Neural progenitor cell (in vitro differentiated cells): Measurements from ENCODE around the gene SLC6A3. TPM values are rescaled to one million over a fixed set of nuclear protein-coding genes. Genes with fewer than 3 reads are reported as not detected.

ENCODE experiments used
- DNase-seq: peaks from one replicate; pipeline ENCODE4 v3.0.0-alpha.2; 2016; ENCODE audit warnings: low spot score
- H2AFZ ChIP-seq: fragments of 200-600 bp; sonication (generic); replicated peaks from 2 replicates; pipeline ENCODE4 v1.6.1; 2016; ENCODE audit warnings: antibody characterized with exemption
- H3F3A ChIP-seq: fragments of 200-600 bp; sonication (generic); 2 replicates; pipeline ENCODE4 v1.6.1; 2016; ENCODE audit warnings: antibody characterized with exemption, low read depth
- H3K27ac ChIP-seq: fragments of 200-600 bp; sonication (generic); 2 replicates; pipeline ENCODE4 v1.5.1; 2016; ENCODE audit warnings: mild to moderate bottlenecking
- H3K27me3 ChIP-seq: fragments of 200-600 bp; sonication (generic); 2 replicates; pipeline ENCODE4 v1.6.1; 2016; ENCODE audit warnings: mild to moderate bottlenecking, moderate library complexity
- H3K36me3 ChIP-seq: fragments of 200-600 bp; sonication (generic); 2 replicates; pipeline ENCODE4 v1.5.1; 2016
- H3K4me1 ChIP-seq: fragments of 200-600 bp; sonication (generic); 2 replicates; pipeline ENCODE4 v1.6.1; 2016; ENCODE audit warnings: mixed run types
- H3K4me2 ChIP-seq: fragments of 200-600 bp; sonication (generic); 2 replicates; pipeline ENCODE4 v1.6.1; 2016
- H3K4me3 ChIP-seq: fragments of 200-600 bp; sonication (generic); 2 replicates; pipeline ENCODE4 v1.5.1; 2016
- H3K79me2 ChIP-seq: fragments of 200-600 bp; sonication (generic); 2 replicates; pipeline ENCODE4 v1.6.1; 2016; ENCODE audit warnings: low read depth
- H3K9ac ChIP-seq: fragments of 200-600 bp; sonication (generic); 2 replicates; pipeline ENCODE4 v1.6.1; 2016
- H3K9me3 ChIP-seq: fragments of 200-600 bp; sonication (generic); 2 replicates; pipeline ENCODE4 v1.5.1; 2016; ENCODE audit warnings: low read depth
- H4K20me1 ChIP-seq: fragments of 200-600 bp; sonication (generic); 2 replicates; pipeline ENCODE4 v1.6.1; 2016; ENCODE audit warnings: low read depth
- H3K27ac Mint-ChIP-seq: 3 replicates; pipeline ENCODE4 v1.8.0; 2021; ENCODE audit warnings: mixed read lengths
- H3K27me3 Mint-ChIP-seq: 2 replicates; pipeline ENCODE4 v1.8.0; 2022; ENCODE audit warnings: low read depth, mild to moderate bottlenecking, inconsistent platforms, moderate library complexity, mixed read lengths; ENCODE audit not compliant: insufficient read depth
- H3K36me3 Mint-ChIP-seq: 3 replicates; pipeline ENCODE4 v1.8.0; 2021; ENCODE audit warnings: mixed read lengths
- H3K4me1 Mint-ChIP-seq: 3 replicates; pipeline ENCODE4 v1.8.0; 2021; ENCODE audit warnings: mixed read lengths
- H3K4me3 Mint-ChIP-seq: 3 replicates; pipeline ENCODE4 v1.8.0; 2021; ENCODE audit warnings: mild to moderate bottlenecking, moderate library complexity, mixed read lengths
- H3K9me3 Mint-ChIP-seq: 3 replicates; pipeline ENCODE4 v1.8.0; 2020; ENCODE audit warnings: mixed read lengths
- CTCF ChIP-seq: fragments of 200-600 bp; sonication (generic); IDR thresholded peaks from 2 replicates; pipeline ENCODE4 v1.5.1; 2017; ENCODE audit warnings: antibody characterized with exemption, mild to moderate bottlenecking
- EZH2 ChIP-seq: fragments of 200-600 bp; sonication (generic); IDR thresholded peaks from 2 replicates; pipeline ENCODE4 v1.6.1; 2017; ENCODE audit warnings: antibody characterized with exemption, mild to moderate bottlenecking, moderate library complexity
- EZH2phosphoT487 ChIP-seq: fragments of 200-600 bp; sonication (generic); IDR thresholded peaks from 2 replicates; pipeline ENCODE4 v1.6.1; 2017; ENCODE audit warnings: antibody characterized with exemption
- total RNA-seq: library from RNA; depleted of rRNA; stranded (reverse); fragments of >200 nt; gene quantifications from 2 replicates; pipeline ENCODE4 v1.2.3, GENCODE V29; 2015; ENCODE audit warnings: low replicate concordance

The SLC6A3 gene
- total RNA-seq, 1 donor from 2014 or later, result 0.32 TPM

- no peak for TF ChIP-seq EZH2
- Histone ChIP-seq H3K27ac (no peak overlapping the region), H3K4me1 (no peaks in the 10 kb centered on the region), H3K4me2 (no peak overlapping the region), H4K20me1 (no peaks in the 10 kb centered on the region), H3K79me2 (no peaks in the 10 kb centered on the region), H3K4me3 (no peak overlapping the region), H3F3A (no peaks in the 10 kb centered on the region), H3K9ac (no peak overlapping the region), H3K27me3 (peaks cover 6% of the 10 kb centered on the region), H3K9me3 (no peaks in the 10 kb centered on the region), H3K36me3 (no peaks in the 10 kb centered on the region), H2AFZ (no peak overlapping the region)
- Mint-ChIP-seq H3K4me1 (no peaks in the 10 kb centered on the region), H3K36me3 (no peaks in the 10 kb centered on the region), H3K27me3 (peaks cover 18% of the 10 kb centered on the region), H3K9me3 (no peaks in the 10 kb centered on the region), H3K4me3 (no peak overlapping the region), H3K27ac (no peak overlapping the region)
- no peak for DNase-seq
Observed at GRCh38 chr5:1370006-1370405, 75.2 kb downstream of the SLC6A3 start.

GRCh38 chr5:1368756-1369155, 76.5 kb downstream of the SLC6A3 start:
- Histone ChIP-seq H3K4me3 (no peak overlapping the region), H3K9ac (no peak overlapping the region), H3K9me3 (no peaks in the 10 kb centered on the region), H2AFZ (no peak overlapping the region), H3K27me3 (peaks cover 18% of the 10 kb centered on the region), H3K4me1 (no peaks in the 10 kb centered on the region), H3F3A (no peaks in the 10 kb centered on the region), H3K36me3 (no peaks in the 10 kb centered on the region), H3K27ac (no peak overlapping the region), H3K79me2 (no peaks in the 10 kb centered on the region), H3K4me2 (no peak overlapping the region), H4K20me1 (no peaks in the 10 kb centered on the region)
- H3K4me1 Mint-ChIP-seq, result no peaks in the 10 kb centered on the region
- no peak overlapping the region for H3K4me3 Mint-ChIP-seq
- TF ChIP-seq EZH2, result no peak
- H3K27me3 Mint-ChIP-seq, result peaks cover 26% of the 10 kb centered on the region
- H3K9me3 Mint-ChIP-seq, result no peaks in the 10 kb centered on the region
- no peaks in the 10 kb centered on the region for H3K36me3 Mint-ChIP-seq
- DNase-seq, result no peak
- no peak overlapping the region for H3K27ac Mint-ChIP-seq

GRCh38 chr5:1368236-1368635, 77.0 kb downstream of the SLC6A3 start:
- Histone ChIP-seq H3K27me3 (peaks cover 23% of the 10 kb centered on the region), H3K9ac (no peak overlapping the region), H3K4me1 (no peaks in the 10 kb centered on the region), H3F3A (no peaks in the 10 kb centered on the region), H3K79me2 (no peaks in the 10 kb centered on the region), H3K27ac (no peak overlapping the region), H3K4me2 (no peak overlapping the region), H3K4me3 (no peak overlapping the region), H4K20me1 (no peaks in the 10 kb centered on the region), H2AFZ (no peak overlapping the region), H3K36me3 (no peaks in the 10 kb centered on the region), H3K9me3 (no peaks in the 10 kb centered on the region)
- TF ChIP-seq CTCF (no peak), EZH2phosphoT487 (no peak), EZH2 (no peak)
- H3K9me3 Mint-ChIP-seq, result no peaks in the 10 kb centered on the region
- H3K27me3 Mint-ChIP-seq, result peaks cover 31% of the 10 kb centered on the region
- DNase-seq, result no peak
- H3K4me1 Mint-ChIP-seq, result no peaks in the 10 kb centered on the region
- no peaks in the 10 kb centered on the region for H3K36me3 Mint-ChIP-seq
- no peak overlapping the region for H3K4me3 Mint-ChIP-seq
- H3K27ac Mint-ChIP-seq, result no peak overlapping the region

- H3K36me3 Mint-ChIP-seq, result no peaks in the 10 kb centered on the region
- no peak for DNase-seq
- Histone ChIP-seq H3K27ac (no peak overlapping the region), H3K4me2 (no peak overlapping the region), H3K9me3 (no peaks in the 10 kb centered on the region), H3K27me3 (peaks cover 27% of the 10 kb centered on the region), H3K9ac (no peak overlapping the region), H3K36me3 (no peaks in the 10 kb centered on the region), H3K79me2 (no peaks in the 10 kb centered on the region), H3K4me1 (no peaks in the 10 kb centered on the region), H2AFZ (no peak overlapping the region), H3K4me3 (no peak overlapping the region), H4K20me1 (no peaks in the 10 kb centered on the region), H3F3A (no peaks in the 10 kb centered on the region)
- H3K27ac Mint-ChIP-seq, result no peak overlapping the region
- H3K4me1 Mint-ChIP-seq, result no peaks in the 10 kb centered on the region
- no peak overlapping the region for H3K4me3 Mint-ChIP-seq
- peaks cover 27% of the 10 kb centered on the region for H3K27me3 Mint-ChIP-seq
- TF ChIP-seq CTCF (no peak), EZH2 (no peak), EZH2phosphoT487 (no peak)
- no peaks in the 10 kb centered on the region for H3K9me3 Mint-ChIP-seq
Observed at GRCh38 chr5:1367149-1367548, 78.1 kb downstream of the SLC6A3 start.
